IPS-18a (cell line): ENCODE results near the gene MTMR10.

Source experiments
- H3K27ac ChIP-seq: one replicate; pipeline ENCODE4 v1.5.1; 2013; ENCODE audit warnings: low read length
- H3K27me3 ChIP-seq: one replicate; pipeline ENCODE4 v1.6.1; 2013; ENCODE audit warnings: mild to moderate bottlenecking, low read length; ENCODE audit not compliant: control insufficient read depth, insufficient read depth
- H3K36me3 ChIP-seq: one replicate; pipeline ENCODE4 v1.6.1; 2013; ENCODE audit warnings: low read depth, low read length; ENCODE audit not compliant: control insufficient read depth
- H3K4me1 ChIP-seq: one replicate; pipeline ENCODE4 v1.6.1; 2013; ENCODE audit warnings: low read depth, low read length; ENCODE audit not compliant: control insufficient read depth
- H3K4me3 ChIP-seq: one replicate; pipeline ENCODE4 v1.5.1; 2013; ENCODE audit warnings: low read length
- H3K9ac ChIP-seq: one replicate; pipeline ENCODE4 v1.6.1; 2013; ENCODE audit warnings: mild to moderate bottlenecking, low read length, moderate library complexity
- H3K9me3 ChIP-seq: one replicate; pipeline ENCODE4 v1.6.1; 2013; ENCODE audit warnings: low read depth, low read length; ENCODE audit not compliant: control insufficient read depth

MTMR10 gene

GRCh38 chr15:30953183-30953582, 38.2 kb downstream of the MTMR10 start:
- no peak overlapping the region for H3K9ac ChIP-seq
- no peak overlapping the region for H3K4me3 ChIP-seq
- no peaks in the 10 kb centered on the region for H3K4me1 ChIP-seq
- no peaks in the 10 kb centered on the region for H3K27me3 ChIP-seq
- no peak overlapping the region for H3K27ac ChIP-seq
- H3K9me3 ChIP-seq, result no peaks in the 10 kb centered on the region
- H3K36me3 ChIP-seq, result peaks cover 33% of the 10 kb centered on the region

DNA sequence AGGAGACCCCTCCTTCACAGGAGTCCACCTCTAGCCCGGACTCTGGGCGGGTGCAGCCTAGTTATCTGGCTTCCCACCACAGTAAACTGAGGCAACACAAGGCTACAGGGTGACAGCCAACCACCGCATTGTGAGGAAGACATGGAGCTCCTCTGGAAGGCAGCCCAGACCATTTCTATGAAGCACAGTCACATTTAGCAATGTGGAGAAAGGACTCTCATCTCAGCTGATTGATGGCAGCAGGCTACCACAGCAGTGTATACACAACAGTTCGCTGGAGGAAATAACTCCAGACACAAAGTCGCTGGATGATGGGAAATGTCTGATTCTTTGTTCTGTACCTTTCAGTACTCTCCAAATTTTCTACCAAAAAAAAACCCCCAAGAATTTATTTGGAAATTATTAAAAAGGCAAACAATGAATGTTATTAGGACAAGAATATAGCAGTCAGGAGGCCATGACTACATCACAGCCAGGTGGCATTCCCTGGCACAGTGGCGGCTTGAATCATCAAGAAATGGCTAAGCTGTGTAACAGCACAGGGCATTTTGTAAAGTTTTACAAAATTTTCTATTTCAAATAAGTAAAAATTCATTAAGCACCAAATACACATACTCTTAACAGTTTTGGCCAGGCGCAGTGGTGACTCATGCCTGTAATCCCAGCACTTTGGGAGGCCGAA, 47.6 kb downstream of the MTMR10 start:
- no peaks in the 10 kb centered on the region for H3K9me3 ChIP-seq
- H3K36me3 ChIP-seq, result peaks cover 70% of the 10 kb centered on the region
- H3K27me3 ChIP-seq, result no peaks in the 10 kb centered on the region
- no peak overlapping the region for H3K9ac ChIP-seq
- H3K27ac ChIP-seq, result no peak overlapping the region
- H3K4me3 ChIP-seq, result no peak overlapping the region
- H3K4me1 ChIP-seq, result no peaks in the 10 kb centered on the region

GRCh38 chr15:30941520-30941919, 49.9 kb downstream of the MTMR10 start:
- Histone ChIP-seq H3K27ac (no peak overlapping the region), H3K9ac (no peak overlapping the region), H3K36me3 (peaks cover 75% of the 10 kb centered on the region), H3K27me3 (no peaks in the 10 kb centered on the region), H3K4me3 (no peak overlapping the region), H3K9me3 (no peaks in the 10 kb centered on the region), H3K4me1 (no peaks in the 10 kb centered on the region)

GRCh38 chr15:30940359-30940758, 51.1 kb downstream of the MTMR10 start:
- Histone ChIP-seq H3K4me1 (no peaks in the 10 kb centered on the region), H3K36me3 (peaks cover 73% of the 10 kb centered on the region), H3K9me3 (no peaks in the 10 kb centered on the region), H3K27ac (no peak overlapping the region), H3K4me3 (no peak overlapping the region), H3K9ac (no peak overlapping the region), H3K27me3 (no peaks in the 10 kb centered on the region)

DNA sequence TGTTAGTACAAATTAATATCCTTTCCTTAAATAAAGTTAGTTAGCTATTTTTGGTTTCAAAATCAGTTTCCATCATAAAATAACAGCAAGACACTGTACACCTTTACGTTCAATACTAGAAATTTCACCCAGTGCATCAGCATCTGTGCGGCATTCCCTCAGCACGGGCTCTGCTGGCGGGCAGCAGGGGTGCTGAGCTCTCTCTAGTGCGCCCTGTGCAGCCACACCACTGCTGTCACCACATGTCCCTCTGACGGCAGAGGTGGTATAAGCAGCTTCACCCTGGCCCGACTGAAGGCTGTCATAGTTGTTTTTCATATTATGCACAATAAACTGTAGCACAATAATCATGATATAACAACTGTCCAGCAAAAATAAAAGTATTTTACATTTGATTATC, 52.3 kb downstream of the MTMR10 start:
- peaks cover 73% of the 10 kb centered on the region for H3K36me3 ChIP-seq
- H3K27me3 ChIP-seq, result no peaks in the 10 kb centered on the region
- no peaks in the 10 kb centered on the region for H3K9me3 ChIP-seq

DNA sequence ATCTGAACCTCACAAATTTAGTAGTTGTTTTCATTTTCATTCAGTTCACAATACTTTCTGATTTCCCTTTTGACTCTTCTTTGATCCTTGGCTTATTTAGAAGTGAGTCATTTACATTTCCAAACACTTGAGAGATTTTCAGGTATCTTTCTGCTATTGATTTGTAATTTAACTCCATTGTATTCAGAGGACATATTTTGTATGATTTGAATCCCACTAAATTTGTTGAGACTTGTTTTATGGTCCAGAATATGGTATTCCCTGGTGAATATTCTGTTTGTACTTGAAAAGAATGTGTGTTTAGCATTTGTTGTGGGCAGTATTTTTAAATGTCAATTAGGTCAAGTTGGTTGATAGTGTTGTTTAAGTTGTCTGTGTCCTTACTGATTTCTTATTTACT, 58.1 kb downstream of the MTMR10 start:
- no peaks in the 10 kb centered on the region for H3K27me3 ChIP-seq
- H3K27ac ChIP-seq, result no peak overlapping the region
- H3K9ac ChIP-seq, result no peak overlapping the region
- peaks cover 43% of the 10 kb centered on the region for H3K36me3 ChIP-seq
- H3K4me3 ChIP-seq, result no peak overlapping the region
- H3K9me3 ChIP-seq, result no peaks in the 10 kb centered on the region
- no peaks in the 10 kb centered on the region for H3K4me1 ChIP-seq

More for the DNA sequence above, 52.3 kb downstream of the MTMR10 start:
- Histone ChIP-seq H3K9ac (no peak overlapping the region), H3K4me1 (no peaks in the 10 kb centered on the region), H3K4me3 (no peak overlapping the region), H3K27ac (no peak overlapping the region)

DNA sequence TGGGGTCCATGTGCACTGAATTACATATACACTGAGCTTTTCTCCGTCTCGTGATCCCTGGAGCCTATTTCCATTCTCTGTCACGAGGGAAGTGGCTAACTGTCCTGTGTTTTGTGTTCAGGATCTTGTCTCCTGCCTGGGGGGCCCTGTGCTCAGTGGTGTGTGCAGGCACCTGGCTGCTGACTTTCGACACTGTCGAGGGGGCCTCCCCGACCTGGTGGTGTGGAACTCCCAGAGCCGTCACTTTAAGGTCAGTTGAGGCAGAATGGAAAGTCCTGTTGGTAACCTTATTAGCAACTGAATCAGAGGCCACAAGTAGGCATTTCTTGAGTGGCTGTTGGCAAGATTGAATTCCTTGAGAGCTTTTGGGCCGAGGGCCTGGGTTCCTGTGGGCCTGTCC, 61.0 kb downstream of the MTMR10 start:
- H3K9ac ChIP-seq, result no peak overlapping the region
- no peak overlapping the region for H3K4me3 ChIP-seq
- H3K9me3 ChIP-seq, result no peaks in the 10 kb centered on the region
- H3K27me3 ChIP-seq, result no peaks in the 10 kb centered on the region
- H3K36me3 ChIP-seq, result peaks cover 38% of the 10 kb centered on the region
- H3K27ac ChIP-seq, result no peak overlapping the region
- no peaks in the 10 kb centered on the region for H3K4me1 ChIP-seq

- no peak overlapping the region for H3K4me3 ChIP-seq
- no peak overlapping the region for H3K9ac ChIP-seq
- peaks cover 43% of the 10 kb centered on the region for H3K36me3 ChIP-seq
- no peaks in the 10 kb centered on the region for H3K27me3 ChIP-seq
- no peak overlapping the region for H3K27ac ChIP-seq
- H3K4me1 ChIP-seq, result no peaks in the 10 kb centered on the region
- no peaks in the 10 kb centered on the region for H3K9me3 ChIP-seq
Measured at GRCh38 chr15:30929982-30930381, 61.4 kb downstream of the MTMR10 start.

DNA sequence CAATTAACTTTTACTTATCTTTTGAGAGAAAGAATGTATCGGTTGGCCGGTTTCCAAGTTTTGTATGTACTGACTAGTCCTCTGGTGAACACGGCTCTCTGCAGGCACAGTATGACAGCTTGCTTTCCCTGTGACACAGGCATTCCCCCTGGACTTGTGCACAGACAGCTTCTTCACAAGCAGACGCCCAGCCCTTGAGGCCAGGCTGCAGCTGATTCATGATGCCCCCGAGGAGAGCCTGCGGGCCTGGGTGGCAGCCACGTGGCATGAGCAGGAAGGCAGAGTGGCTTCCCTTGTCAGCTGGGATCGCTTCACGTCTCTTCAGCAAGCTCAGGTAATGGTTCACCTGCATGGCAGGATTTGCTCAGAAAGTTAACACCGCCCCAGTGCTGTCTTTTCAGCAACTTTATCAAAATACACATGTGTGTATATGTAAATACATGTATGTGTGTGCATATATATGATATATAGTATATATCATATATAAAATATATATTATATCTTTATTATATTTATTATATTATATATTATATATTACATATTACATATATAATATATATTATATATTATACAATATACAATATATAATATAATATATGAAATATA, 62.3 kb downstream of the MTMR10 start:
- no peak overlapping the region for H3K27ac ChIP-seq
- H3K4me1 ChIP-seq, result no peaks in the 10 kb centered on the region
- peaks cover 51% of the 10 kb centered on the region for H3K36me3 ChIP-seq
- no peaks in the 10 kb centered on the region for H3K9me3 ChIP-seq
- H3K9ac ChIP-seq, result no peak overlapping the region
- no peak overlapping the region for H3K4me3 ChIP-seq
- H3K27me3 ChIP-seq, result no peaks in the 10 kb centered on the region

GRCh38 chr15:30928076-30928475, 63.4 kb downstream of the MTMR10 start:
- H3K36me3 ChIP-seq, result peaks cover 53% of the 10 kb centered on the region
- no peaks in the 10 kb centered on the region for H3K27me3 ChIP-seq
- H3K4me3 ChIP-seq, result no peak overlapping the region
- H3K4me1 ChIP-seq, result peaks cover 9% of the 10 kb centered on the region
- no peaks in the 10 kb centered on the region for H3K9me3 ChIP-seq
- no peak overlapping the region for H3K27ac ChIP-seq
- H3K9ac ChIP-seq, result no peak overlapping the region

DNA sequence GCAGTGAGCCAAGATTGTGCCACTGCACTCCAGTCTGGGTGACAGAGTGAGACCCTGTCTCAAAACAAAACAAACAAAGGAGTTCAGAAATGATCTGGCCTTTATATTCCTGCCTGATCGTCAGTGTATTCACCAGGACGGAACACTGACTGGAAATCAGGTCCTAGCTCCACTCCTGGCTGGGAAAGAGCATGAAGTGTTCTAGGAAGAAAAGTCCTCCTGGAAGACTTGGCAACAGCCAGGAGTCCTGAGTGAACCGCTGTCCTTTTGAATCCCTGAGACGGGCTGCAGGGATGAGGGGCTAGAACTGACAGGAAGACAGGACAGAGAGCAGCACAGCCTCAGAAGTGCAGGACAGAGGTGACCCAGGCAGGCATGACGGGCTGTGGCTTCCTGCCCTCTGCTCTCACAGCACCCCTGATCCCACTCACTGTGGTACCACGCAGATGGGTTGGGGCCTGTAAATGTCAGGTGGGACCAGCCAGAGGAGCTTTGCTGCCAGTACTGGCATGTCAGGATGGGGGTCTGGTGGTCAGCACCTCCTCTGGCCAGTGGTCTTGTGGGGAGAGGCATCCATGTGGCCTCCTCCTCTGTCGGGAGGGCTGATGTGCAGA, 64.2 kb downstream of the MTMR10 start:
- peaks cover 53% of the 10 kb centered on the region for H3K36me3 ChIP-seq
- H3K27ac ChIP-seq, result no peak overlapping the region
- no peak overlapping the region for H3K4me3 ChIP-seq
- peaks cover 17% of the 10 kb centered on the region for H3K4me1 ChIP-seq
- H3K9ac ChIP-seq, result no peak overlapping the region
- H3K27me3 ChIP-seq, result no peaks in the 10 kb centered on the region
- no peaks in the 10 kb centered on the region for H3K9me3 ChIP-seq

DNA sequence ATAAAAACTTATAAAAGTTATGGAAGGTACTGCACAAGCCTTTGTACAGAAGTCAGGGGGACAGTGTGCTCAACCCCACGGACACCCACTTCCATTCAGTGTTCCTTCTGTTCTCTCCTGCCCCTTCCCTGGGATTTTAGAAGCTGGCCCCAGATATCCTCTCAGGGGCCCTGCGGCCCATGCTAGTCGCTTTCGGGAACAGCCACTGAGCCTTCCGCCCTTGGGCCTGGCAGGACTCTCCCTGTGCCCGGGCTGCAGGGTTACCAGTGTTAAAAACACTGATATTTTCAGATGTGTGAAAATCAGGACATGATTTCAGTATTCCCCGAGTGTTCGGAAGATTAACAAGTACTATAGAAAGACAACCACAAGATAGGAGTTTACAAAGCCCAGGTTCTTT, 65.3 kb downstream of the MTMR10 start:
- Histone ChIP-seq H3K9me3 (no peaks in the 10 kb centered on the region), H3K36me3 (peaks cover 49% of the 10 kb centered on the region), H3K4me1 (peaks cover 28% of the 10 kb centered on the region), H3K9ac (no peak overlapping the region), H3K27ac (no peak overlapping the region), H3K27me3 (no peaks in the 10 kb centered on the region), H3K4me3 (no peak overlapping the region)
